HTERT RPE-1 (cell line): ENCODE results near the gene KIN.
"Not testable (repeated sequence)": the region's sequence is repeated elsewhere in the genome, so short reads cannot be mapped to it uniquely, and the experiment has no call there.

ENCODE experiments used
- in situ Hi-C: fragments of 300-500 bp; cut with MboI; formaldehyde crosslinking; loops from 4 replicates; pipeline ENCODE4 v1.14.3; 2020; ENCODE audit warnings: low sequenced_read_pairs

Gene KIN

DNA sequence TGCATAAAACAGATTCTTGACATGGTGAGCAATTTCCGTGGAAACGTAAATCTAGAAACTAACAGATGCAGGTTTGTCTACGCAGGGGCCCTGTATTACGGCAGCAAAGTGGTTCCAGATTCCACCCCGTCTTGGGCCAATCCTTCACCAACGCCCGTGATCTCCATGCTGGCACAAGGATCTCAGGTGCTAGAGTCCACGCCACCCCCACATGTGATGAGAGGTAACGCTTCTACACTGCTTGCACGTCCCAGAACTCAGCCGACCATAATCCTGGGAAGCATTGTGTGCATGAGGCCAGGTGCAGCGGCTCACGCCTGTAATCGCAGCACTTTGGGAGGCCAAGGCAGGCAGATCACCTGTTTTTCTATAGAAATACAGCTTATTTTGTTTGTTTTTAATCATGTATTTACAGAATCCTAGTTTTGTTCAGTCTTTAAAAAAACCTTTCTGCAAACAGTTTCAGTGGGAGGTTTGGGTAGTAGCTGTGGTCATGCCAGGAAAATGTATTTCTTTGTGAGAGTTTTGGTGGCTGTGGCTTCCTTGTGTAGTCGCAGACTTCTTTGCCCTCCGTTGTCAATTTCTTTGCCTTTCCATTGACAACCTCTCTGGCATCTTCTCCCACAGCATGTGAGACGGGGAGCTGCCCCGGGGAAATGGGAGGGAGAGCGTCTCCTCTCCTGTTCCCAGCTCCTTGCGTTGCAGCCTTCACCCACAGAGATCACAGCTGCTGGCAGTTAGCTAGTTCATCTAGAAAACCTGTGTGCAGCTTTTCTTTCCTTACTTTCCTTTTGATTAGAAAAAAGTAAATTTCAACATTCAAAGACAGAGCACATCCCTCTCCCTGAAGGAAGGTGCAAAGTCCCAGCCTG, 49.0 kb downstream of the KIN start:
- in situ Hi-C loops, result no loop called here

DNA sequence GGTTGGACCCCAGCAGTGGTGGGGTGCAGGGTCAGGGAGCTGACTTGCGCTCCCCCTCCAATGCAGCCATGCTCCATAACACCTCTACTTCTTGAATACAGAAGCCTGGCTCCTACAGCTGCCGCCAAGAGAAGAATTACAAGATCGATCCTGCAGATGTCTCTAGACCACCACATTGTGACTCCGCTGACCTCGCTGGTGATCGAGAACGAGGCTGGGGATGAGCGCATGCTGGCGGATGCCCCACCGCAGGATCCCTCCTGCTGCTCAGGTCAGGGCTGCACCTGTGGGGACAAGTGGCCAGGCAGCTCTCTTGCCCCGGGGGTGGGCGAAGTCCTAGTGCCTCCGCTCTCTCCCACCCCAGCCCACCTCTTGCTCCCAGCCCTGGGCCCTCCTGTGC, 53.0 kb downstream of the KIN start:
- in situ Hi-C loops, result no loop called here

DNA sequence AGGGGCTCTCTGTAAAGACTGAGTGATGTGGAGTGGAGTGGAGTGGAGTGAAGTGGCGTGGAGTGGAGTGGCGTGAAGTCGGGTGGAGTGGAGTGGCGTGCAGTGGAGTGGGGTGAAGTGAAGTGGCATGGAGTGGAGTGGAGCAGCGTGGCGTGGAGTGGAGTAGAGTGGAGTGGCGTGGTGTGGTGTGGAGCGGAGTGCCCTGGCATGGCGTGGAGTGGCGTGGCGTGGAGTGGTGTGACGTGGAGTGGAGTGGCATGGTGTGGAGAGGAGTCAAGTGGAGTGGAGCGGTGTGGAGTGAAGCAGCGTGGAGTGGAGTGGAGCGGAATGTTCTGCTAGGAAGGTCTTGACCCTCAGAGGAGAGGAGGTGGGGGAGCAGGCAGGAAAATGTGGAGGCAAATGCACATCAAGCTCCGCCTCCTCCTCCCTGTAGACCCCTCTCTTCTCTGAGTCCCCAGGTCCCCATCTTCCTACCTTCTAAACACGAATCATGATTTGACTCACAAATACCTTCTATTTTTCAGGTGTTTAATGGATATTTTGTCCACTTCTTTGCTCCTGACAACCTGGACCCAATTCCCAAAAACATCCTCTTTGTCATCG, 64.8 kb downstream of the KIN start:
- in situ Hi-C loops, result no loop called here

DNA sequence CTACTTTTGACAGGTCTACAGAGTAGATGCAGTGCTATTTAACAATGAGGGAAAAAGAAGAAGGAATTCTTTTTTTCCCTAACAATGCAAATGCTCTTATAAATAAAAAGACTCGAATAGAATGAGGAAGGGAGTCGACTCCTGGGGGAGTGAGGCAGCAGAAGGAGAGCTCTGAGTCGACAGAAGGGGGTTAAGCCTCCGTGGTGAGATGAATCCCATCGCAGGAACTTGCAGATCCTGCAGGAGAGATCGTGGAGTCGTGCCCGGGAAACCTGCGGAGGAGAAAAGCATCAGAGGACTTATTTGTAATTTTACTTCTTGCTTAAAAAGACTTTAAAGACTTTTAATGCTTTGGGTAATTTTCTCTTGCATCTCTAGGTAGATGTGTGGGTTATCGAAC, 67.3 kb downstream of the KIN start:
- in situ Hi-C loops, result no loop called here

DNA sequence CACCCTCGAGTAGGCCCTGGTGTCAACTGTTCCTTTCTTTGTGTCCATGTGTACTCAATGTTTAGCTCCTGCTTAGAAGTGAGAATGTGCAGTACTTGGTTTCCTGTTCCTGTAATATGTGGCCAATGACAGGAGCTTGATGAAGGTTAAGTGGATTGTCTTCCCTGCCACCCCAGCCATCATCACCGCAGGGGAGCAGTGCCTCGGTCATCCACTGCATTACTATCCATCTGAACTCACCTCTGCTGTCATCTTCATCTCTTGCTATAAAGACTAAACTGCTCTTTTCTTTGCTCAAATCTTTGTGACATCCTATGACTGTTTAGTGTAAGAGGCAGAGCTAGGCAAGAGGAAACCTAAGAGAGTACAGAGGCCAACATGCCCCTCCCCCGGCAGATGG, 69.1 kb downstream of the KIN start:
- in situ Hi-C loops, result no loop called here

DNA sequence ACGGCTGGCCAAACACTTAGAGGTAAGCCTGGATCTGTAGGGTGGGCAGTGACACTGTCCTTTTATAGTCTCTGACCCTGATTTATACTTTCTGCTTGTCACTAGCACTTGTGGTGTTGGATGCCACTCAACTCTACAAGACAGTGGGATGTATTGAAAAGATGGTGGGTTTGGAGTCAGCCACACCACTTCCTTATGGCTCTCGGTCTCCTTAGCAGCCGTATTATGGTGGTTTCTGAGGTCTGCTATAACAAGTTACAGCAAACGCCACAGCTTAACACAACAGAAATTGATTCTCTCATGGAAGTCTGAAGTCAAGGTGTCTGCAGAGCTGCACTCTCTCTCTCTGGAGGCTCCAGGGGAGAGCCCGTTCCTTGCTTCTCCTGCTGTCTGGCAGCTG, 70.0 kb downstream of the KIN start:
- in situ Hi-C loops, result no loop called here

DNA sequence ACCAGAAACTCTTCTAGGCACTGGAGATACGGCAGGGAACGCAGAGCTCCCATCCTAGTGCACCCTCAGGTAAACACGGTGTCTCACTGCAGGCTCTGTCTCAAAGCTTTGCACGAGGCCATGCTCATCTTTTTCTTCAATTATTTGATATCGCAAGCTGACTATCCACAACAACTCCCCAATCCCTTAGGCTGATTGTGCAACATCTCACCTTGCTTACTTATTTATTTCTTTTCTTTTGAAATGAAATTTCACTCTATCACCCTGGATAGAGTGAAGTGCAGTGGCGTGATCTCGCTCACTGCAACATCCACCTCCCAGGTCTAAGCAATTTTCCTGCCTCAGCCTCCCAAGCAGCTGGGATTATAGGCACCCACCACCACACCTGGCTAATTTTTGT, 72.3 kb downstream of the KIN start:
- in situ Hi-C loops, result no loop called here

DNA sequence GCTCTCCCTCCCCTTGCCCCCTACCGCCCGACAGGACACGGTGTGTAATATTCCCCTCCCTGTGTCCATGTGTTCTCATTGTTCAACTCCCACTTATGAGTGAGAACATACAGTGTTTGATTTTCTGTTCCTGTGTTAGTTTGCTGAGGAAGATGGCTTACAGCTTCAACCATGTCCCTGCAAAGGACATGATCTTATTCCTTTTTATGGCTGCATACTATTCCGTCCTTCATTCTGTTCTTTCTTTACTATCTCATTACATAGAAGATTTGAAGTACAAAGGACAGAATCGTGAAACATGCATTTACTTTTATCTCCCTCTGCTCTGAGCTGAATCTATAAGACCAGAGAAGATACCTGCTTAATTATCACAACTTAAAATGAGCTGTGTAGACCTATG, 76.7 kb downstream of the KIN start:
- in situ Hi-C loops, result not testable (repeated sequence)

DNA sequence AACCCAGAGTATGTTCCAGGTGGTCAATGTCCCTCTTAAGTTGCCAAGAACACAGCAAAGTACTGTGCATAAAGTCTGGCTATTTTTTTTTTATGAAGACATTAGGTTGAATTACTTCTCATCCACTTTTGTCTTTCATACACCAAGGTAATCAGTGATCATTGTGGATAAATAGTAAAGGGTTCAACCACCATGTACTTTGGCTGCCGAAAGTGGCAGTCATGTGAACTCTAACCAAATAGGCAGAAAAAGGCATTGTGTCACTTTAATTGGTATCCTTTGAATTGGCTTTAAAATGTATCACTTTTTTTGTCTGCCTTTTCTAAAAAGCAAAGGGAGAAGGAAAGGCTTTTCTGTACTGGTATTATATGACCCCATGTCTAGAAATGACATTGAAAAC, 77.3 kb downstream of the KIN start:
- in situ Hi-C loops, result no loop called here

DNA sequence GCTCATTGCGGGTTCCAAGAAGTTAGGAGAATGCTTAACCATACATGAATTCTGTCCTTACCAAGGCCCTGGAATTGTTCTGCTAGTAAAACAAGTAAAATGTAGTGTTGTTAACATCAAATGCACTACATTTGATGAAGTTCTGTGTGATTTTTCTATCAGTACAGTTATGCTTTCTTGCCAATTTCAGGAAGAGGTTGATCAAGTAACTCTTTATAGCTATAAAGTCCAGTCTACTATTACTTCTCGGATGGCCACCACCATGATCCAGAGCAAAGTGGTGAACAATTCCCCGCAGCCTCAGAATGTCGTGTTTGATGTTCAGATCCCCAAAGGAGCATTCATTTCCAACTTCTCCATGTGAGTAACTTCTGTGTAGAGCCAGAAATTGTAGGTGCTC, 79.0 kb downstream of the KIN start:
- in situ Hi-C loops, result no loop called here

DNA sequence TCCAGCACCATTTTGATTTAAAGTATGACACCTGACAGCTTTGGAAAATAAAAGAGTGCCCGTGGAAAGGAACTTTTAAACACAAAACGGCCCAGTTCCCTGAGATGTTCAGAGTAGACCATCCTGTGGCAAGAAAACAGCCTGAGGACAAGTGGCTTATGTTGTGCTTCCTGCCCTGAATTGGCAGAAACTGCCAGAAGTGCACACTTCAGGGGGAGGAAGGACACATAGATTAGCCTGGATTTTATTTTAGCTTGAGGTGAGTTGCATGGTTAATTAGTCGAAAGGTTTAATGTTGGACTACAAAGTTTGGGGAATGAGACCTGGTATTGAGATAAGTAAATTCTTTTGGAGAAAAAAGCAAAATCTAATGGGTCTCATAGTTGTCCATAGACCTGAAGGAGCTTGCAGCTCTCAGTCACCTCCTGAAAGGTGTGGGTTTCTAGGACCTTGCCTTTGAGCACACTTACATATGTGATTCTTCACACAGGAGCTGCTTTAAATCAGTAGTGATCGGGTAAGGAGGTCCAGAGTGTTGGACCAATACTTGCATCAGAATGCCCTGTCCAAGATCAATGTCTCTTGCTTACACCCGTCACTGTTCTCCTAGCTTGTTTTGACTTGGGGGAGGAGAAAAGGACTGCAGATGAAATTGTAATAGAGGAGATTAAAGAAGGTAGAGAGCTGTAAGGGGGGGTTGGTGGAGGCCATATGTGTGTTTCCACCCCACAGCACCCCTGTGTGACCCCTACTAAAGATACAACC, 79.8 kb downstream of the KIN start:
- in situ Hi-C loops, result no loop called here

DNA sequence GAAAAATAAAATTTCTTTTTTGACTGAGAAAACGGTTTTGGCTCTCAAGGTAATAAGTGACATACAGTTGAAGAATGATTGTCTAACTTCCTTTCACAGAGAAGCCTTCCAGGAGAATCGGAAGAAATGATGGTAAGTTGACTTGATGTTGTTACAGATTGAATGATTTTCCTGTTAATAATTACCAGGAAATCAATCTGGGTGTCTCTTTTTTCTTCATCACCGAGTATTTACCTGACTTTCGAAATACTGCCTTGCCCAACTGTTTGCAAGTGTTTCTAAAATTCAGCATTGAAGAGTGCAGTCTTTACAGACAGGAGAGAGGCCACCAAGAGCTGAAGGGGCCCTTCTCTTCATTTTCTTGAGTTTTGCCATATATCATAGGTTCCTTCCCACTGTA, 80.7 kb downstream of the KIN start:
- in situ Hi-C loops, result no loop called here

DNA sequence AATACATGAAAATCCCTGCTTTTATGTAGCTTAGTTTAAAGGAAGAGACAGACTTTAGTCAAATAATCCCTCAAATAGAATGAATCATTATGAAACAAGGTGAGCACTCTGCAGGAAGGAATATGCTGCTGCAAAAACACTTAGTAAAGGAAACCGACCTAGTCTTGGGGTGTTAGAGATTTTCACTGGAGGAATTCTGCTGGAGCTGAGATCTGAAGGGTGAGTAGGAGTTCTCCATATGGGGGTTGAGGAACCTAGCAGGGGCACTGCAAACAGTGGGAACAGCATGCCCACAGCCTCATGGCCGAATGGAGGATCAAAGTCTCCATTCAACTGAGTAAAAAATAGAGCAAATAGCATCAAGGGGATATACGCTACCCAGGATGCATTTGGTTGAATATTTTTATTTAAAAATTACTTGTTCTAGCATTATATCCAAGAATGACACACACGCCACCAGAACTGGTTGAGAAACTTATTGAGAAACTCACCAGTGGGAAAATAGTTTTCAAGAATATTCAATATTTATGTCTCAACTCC, 81.2 kb downstream of the KIN start:
- in situ Hi-C loops, result no loop called here

DNA sequence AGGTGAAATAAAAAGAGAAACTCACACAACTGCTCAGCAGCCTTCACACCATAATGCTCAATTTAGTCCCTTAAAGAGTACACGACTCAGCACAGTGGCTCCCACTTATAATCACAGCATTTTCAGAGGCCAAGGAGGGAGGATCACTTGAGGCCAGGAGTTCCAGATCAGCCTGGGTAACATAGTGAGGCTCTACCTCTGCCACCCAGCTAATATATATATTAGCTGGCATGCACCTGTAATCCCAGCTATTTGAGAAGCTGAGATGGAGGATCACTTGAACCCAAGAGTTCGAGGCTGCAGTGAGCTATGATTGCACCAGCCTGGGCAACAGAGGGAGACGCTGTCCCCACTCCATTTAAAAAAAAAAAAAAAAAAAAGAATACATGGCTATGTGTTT, 82.5 kb downstream of the KIN start:
- in situ Hi-C loops, result no loop called here

DNA sequence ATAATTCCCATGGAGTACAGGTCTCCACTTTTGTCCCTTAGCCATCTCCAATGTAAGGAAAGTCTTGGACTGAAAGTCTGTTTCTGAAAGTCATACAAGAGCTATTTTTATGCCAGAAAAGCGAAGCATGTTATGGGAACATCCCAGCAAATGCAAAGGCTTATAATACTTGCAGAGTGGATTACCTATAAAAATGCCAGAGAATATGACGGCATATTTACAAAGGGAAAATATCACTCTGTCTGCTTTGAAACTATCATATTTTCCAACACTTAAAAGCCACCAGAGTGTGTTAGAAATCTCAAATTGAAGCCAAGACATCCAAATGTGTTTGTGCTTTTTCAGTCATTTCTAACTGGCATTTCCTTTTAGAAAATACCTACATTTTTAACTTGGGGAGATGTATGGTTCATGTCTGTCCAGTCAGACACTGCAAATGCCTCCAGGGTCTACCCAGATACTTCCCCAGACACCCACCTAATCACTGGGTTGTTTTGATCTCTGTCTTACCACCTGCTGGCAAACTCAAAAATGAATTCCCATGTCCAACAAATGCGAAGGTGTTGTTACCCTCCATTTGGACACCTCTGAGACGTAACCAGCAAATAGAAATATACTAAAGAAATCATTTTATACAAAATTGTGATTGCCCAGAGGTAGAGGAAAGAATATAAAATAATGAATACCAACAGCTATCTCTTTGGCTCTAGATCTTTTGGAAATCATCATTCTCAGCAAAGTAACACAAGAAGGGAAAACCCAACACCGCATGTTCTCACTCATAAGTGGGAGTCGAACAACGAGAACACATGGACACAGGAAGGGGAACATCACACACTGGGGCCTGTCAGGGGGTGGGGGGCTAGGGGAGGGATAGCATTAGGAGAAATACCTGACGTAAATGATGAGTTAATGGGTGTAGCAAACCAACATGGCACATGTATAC, 83.4 kb downstream of the KIN start:
- in situ Hi-C loops, result no loop called here

DNA sequence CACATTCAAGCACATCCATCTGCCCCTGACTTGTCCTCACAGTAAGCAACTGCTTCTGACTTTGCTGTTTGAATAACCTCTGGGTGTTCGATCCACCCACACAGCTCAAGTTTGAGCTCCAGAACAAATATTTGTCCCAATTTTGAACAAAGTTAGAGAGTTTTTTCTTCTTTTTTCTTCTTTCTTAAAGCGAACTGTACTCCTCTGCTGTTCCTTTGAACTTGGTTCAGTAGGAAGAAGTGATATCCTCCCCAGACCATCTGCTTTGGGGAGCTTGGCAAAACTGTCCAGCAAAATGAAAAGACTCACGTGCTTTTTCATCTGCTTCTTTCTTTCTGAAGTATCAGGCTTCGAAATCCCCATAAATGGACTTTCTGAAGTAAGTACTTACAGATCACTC, 84.7 kb downstream of the KIN start, which contains the start of gene ITIH2:
Gene ITIH2 (plus strand): TSS at position 177 of the 400 bp plus-strand sequence. CDS start 119 bp downstream, at position 296.
- in situ Hi-C loops, result no loop called here

DNA sequence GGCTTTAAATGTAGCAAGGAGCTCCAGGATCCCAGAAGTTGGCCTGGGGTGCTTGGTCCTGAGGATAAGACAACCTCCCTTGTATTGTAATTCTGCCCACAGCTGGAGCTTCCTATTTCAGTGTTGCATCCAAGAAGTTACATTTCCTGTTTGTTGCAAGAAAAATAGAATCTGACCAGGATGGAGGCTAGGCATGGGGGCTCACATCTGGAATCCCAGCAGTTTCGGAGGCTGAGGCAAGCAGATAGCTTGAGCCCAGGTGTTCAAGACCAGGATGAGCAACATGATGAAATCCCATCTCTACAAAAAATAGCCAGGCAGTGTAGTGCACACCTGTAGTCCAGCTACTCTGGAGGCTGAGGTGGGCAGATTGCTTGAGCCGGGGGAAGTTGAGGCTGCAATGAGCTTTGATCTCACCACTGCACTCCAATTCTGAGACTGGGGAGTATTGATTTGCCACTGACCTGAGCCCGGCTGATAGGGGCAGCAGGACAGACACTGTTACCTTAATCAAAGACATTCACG, 85.4 kb downstream of the KIN start:
- in situ Hi-C loops, result no loop called here

DNA sequence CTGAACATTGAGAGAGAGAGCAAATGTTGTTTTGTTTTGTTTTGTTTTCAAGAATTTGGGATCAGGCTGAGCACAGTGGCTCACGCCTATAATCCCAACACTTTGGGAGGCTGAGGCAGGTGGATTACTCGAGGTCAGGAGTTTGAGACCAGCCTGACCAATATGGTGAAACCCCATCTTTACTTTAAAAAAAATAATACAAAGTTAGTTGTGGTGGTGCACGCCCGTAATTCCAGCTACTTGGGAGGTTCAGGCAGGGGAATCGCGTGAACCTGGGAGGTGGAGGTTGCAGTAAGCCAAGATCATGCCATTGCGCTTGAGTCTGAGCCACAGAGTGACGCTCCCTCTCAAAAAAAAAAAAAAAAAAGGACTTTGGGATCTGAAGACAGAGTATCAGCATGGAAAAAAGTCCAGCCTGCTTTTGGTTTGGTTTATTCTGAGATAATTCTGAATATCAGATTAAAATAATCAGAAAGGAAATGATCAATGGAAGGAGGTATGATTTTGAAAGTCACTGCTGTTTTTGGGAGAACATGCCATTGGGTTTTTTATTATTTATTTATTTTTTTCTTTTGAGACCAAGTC, 86.5 kb downstream of the KIN start:
- in situ Hi-C loops, result no loop called here
